ENCODE results near the gene SFXN2.

- TF ChIP-seq CTCF (IDR thresholded peaks at IDR 0.05; ENCODE audit: insufficient read depth, low read depth, low read length) (no peak), EZH2 (IDR thresholded peaks at IDR 0.05; ENCODE audit: insufficient read depth, low read length) (no peak)
These were observed 32.0 kb upstream of the SFXN2 start for GRCh38 chr10:102682416-102682815.
